ENCODE results near the gene CHD3.

DNA sequence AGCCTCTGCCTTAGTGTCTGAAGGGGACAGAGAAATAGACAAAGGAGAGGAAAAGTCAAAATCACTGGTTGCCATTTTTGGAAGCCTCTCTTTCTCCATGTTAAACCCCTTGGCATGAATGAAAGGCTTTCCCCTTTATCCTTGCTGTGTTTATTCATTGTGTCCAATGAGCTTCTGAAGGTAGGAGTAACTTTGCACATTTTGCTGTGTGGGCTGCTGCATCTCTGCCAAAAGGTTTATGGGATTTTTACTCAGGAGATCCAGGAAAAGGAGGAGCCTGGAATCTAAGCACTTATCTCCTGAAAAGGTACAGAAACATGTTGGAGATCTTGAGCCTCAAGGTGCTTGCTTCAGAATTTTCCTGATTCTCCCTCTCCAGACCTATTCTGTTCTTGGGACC lies 47.3 kb downstream of the CHD3 start:
- TF ChIP-seq POLR2A (IDR thresholded peaks at IDR 0.05; ENCODE audit: low read length), result no peak
- TF ChIP-seq GATA1 (IDR thresholded peaks at IDR 0.05; ENCODE audit: low read depth, low read length), result no peak
